ENCODE data around the gene GHSR. TPM values are rescaled to one million over a fixed set of nuclear protein-coding genes. Genes with fewer than 3 reads are reported as not detected.

GHSR gene
- total RNA-seq, 4 donors from 2014 or later: not detected

DNA sequence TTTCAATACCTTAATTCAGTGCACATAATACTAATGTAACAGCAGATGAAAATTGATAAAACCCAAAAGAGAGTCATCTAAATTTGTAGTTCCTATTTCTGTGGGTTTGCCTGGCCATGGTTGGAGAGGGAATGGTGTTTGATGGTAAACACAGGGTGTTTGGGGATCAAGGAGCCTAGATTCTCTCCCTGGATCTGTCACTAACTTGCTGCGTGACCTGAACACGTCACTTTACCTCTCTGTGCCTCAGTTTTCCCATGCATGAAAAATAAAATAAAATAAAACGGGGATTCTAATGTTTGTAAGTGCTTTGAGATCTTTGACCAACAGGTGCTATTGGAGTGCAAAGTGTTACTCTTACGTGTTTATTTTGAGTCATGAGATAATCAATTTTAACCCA lies 49.8 kb downstream of the GHSR start:
- Histone ChIP-seq H3K27me3 (no peaks in the 10 kb centered on the region), H3K4me3 (no peak overlapping the region), H3K27ac (no peak overlapping the region), H3K9me3 (no peaks in the 10 kb centered on the region), H3K36me3 (peaks cover 0 to 4% (median 0%) of the 10 kb centered on the region in 3 donors), H3K4me1 (no peaks in the 10 kb centered on the region)
- no peak for DNase-seq
- no peak for TF ChIP-seq POLR2A (IDR thresholded peaks at IDR 0.05)
- TF ChIP-seq, protein P1, sequence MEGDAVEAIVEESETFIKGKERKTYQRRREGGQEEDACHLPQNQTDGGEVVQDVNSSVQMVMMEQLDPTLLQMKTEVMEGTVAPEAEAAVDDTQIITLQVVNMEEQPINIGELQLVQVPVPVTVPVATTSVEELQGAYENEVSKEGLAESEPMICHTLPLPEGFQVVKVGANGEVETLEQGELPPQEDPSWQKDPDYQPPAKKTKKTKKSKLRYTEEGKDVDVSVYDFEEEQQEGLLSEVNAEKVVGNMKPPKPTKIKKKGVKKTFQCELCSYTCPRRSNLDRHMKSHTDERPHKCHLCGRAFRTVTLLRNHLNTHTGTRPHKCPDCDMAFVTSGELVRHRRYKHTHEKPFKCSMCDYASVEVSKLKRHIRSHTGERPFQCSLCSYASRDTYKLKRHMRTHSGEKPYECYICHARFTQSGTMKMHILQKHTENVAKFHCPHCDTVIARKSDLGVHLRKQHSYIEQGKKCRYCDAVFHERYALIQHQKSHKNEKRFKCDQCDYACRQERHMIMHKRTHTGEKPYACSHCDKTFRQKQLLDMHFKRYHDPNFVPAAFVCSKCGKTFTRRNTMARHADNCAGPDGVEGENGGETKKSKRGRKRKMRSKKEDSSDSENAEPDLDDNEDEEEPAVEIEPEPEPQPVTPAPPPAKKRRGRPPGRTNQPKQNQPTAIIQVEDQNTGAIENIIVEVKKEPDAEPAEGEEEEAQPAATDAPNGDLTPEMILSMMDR (IDR thresholded peaks at IDR 0.05): no peak

DNA sequence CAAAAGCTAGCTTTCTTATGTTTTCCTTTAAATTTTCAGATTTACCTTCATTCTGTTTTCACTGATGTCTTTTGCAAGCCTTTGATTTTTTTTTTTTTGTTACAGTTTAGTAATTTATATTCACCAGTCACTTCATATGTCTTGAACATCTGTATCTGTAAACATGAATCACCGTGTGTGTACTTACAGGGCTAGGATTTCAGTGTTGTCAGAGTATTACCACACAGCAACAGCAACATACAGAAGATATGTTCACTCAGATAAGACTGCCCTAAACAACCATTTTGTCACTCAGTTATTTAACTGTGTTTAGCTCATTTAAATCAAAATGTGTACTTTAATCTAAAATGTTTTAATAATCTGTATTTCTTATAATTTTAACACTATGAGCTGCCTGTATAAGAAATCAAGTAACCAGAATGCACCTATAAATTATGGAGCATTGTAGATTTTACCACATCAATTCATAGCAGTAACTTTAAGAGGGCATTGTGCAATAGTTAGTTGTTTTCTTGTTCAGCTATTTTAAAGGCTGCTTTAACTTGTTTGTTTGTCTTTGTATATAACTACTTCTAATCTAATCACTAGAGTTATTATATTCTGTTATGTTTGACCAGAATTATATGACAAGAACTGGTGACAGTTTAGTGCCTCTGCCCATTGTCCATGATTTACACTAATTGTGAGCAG lies 50.4 kb downstream of the GHSR start:
- no peak overlapping the region for H3K4me3 ChIP-seq
- H3K36me3 ChIP-seq: peaks cover 0 to 4% (median 0%) of the 10 kb centered on the region in 3 donors
- H3K27me3 ChIP-seq: no peaks in the 10 kb centered on the region
- H3K9me3 ChIP-seq: no peaks in the 10 kb centered on the region
- no peaks in the 10 kb centered on the region for H3K4me1 ChIP-seq
- TF ChIP-seq POLR2A (IDR thresholded peaks at IDR 0.05): no peak
- no peak overlapping the region for H3K27ac ChIP-seq
- no peak for DNase-seq

DNA sequence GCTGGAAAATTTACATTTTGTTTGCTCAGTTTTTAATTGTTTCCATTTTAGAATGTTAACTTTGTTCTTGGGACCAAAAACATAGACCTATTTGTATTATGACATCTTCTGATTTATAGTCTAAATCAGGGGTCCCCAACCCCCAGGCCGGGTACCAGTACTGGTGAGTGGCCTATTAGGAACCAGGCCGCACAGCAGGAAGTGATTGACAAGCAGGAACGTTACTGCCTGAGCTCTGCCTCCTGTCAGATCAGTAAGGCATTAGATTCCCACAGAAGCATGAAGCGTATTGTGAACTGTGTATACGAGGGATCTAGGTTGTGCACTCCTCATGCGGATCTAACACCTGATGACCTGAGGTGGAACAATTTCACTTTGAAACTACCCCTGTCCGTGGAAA lies 51.9 kb downstream of the GHSR start:
- Histone ChIP-seq H3K27me3 (no peaks in the 10 kb centered on the region), H3K36me3 (peaks cover 0 to 4% (median 0%) of the 10 kb centered on the region in 3 donors), H3K4me1 (no peaks in the 10 kb centered on the region), H3K9me3 (no peaks in the 10 kb centered on the region), H3K27ac (no peak overlapping the region), H3K4me3 (no peak overlapping the region)
- TF ChIP-seq, protein P1 (IDR thresholded peaks at IDR 0.05): no peak
- no peak for TF ChIP-seq POLR2A (IDR thresholded peaks at IDR 0.05)
- DNase-seq: no peak

DNA sequence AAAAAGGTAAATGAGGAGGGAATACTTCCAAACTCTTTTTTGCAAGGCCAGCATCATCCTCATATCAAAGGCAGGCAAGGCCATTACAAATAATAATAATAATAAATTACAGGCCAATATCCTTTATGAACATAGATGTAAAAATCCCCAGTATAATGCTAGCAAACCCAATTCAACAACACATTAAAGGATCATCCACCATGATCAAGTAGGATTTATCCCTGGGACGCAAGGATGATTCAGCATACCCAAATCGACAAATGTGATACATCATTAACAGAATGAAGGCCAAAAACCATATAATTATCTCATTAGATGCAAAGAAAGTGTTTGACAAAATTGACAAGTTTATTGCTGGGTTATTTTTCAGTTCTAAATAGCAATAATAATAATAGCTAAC lies 53.6 kb downstream of the GHSR start:
- Histone ChIP-seq H3K27ac (no peak overlapping the region), H3K9me3 (no peaks in the 10 kb centered on the region), H3K4me3 (no peak overlapping the region)

More for the DNA sequence above, 53.6 kb downstream of the GHSR start:
- Histone ChIP-seq H3K4me1 (no peaks in the 10 kb centered on the region), H3K27me3 (no peaks in the 10 kb centered on the region), H3K36me3 (peaks cover 0 to 4% (median 0%) of the 10 kb centered on the region in 3 donors)
- no peak for DNase-seq
- TF ChIP-seq, protein P1 (IDR thresholded peaks at IDR 0.05): no peak
- TF ChIP-seq POLR2A (IDR thresholded peaks at IDR 0.05): no peak

Other genes with a start within 250 kb of the GHSR start
- gene TNFSF10, start 75.0 kb upstream of the GHSR start, total RNA-seq: 100 to 1,000 TPM in 3 of 4 donors, 10 to 100 TPM in 1; 52.0 to 229 (median 123) TPM

Data from Peyer's patch (tissue), 4 donors.